GM18511 (cell line): ENCODE results near the gene PHF20.
"Not testable (repeated sequence)": the region's sequence is repeated elsewhere in the genome, so short reads cannot be mapped to it uniquely, and the experiment has no call there.

ENCODE experiments used
- ATAC-seq: cut with Tn5 transposase; IDR thresholded peaks from one replicate; pipeline ENCODE4 v1.9.1; 2021; ENCODE audit warnings: mild to moderate bottlenecking, moderate library complexity; ENCODE audit not compliant: unreplicated experiment

Gene PHF20

DNA sequence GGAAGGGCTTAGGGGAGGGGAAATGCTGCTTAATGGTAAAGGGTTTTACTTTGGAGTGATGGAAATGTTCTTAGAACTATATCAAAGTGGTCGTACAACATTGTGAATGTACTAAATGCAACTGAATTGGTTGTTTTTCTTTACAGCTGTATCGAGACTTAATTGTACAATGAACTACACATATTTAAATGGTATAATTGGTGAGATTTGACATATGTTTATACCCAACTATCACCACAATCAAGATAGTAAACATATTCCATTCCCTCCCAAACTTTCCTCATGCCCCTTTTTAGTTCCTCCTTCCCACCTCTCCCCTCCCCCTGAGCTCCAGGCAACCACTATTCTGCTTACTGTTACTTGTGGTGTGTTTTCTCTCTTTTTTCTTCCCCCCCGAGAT is 138.4 kb downstream of the PHF20 start:
- ATAC-seq: no peak

- ATAC-seq: no peak
These were observed 141.1 kb downstream of the PHF20 start for GRCh38 chr20:35912881-35913280.

- no peak for ATAC-seq
These were observed 145.3 kb downstream of the PHF20 start for GRCh38 chr20:35917077-35917476.

- no peak for ATAC-seq
These were observed 146.2 kb downstream of the PHF20 start for GRCh38 chr20:35918021-35918420.

DNA sequence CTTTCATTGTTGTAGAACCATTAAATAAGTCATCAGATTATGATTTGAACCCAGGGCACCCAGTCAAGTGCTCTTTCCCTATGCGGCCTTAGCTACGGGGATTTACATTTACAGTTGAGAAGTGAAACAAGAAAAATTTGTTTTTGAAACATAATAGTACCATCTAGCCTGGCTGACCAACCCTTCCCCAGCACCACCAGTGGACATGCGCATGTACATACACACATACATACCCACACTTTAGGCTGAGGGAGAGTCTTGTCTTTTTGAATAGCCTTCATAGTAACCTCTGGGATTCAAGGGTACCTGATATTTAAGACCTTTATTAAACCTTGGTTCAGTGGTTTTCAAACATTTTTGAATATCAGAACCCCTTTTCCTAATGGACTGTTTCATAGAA is 148.7 kb downstream of the PHF20 start:
- ATAC-seq: no peak

DNA sequence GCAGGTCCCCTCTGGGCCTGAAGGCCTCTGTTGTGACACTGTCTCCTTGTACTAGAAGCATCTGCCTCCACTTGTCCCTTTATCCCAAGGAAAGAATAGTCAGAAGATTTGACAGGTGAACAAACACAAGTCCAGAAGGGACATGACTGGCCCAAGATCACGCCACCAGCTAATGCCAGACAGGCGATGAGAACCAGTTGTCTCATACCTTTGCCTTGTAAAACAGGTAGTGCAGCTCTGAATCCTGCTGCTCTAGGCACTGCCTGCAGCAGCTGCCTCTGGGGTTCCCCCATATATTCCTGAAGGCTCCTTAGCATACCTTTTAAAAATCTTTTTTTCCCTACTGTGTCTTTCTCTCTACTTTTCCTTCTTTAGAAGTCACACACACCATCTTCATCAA is 157.5 kb downstream of the PHF20 start:
- ATAC-seq: no peak

GRCh38 chr20:35934050-35934449 is 162.2 kb downstream of the PHF20 start:
- no peak for ATAC-seq

GRCh38 chr20:35939264-35939663 is 167.4 kb downstream of the PHF20 start:
- ATAC-seq: no peak

DNA sequence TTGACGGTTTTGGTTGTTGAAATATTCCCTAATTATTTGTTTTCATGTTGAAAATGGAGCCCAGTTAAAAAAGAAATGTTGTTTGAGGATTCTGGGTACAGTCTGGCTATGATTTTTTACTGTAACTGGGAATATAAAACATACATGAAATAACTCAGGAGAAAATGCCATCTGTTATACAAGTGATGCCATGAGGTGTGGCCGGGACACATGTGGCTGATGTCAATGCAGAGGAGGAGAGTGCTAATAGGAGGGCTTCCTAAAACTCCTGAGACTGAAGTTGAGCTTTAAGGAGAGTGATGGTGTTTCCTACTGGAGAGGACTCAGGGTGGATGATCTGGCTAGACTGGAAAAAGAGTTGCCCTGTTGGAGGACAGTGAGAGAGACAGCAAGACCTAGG is 169.8 kb downstream of the PHF20 start:
- ATAC-seq: no peak

DNA sequence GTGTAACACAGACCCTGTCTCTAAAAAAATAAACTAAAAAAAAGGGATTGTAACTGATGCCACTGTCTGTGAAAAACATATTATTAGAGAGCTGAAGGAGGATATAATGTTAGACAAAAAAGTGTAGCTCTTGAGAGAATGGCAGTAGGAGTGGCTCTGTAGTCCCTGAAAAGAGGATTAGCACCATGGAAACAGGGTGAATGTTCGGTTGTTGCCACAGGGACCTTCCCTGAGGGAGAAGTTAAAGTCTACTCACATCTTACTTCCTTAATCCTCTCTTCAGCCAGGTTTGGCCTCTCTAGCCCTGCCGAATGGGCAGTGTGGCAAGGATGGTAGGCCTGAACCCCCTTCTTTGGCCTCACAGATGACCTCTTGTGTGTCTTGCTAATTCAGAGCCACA is 170.4 kb downstream of the PHF20 start:
- ATAC-seq: no peak

DNA sequence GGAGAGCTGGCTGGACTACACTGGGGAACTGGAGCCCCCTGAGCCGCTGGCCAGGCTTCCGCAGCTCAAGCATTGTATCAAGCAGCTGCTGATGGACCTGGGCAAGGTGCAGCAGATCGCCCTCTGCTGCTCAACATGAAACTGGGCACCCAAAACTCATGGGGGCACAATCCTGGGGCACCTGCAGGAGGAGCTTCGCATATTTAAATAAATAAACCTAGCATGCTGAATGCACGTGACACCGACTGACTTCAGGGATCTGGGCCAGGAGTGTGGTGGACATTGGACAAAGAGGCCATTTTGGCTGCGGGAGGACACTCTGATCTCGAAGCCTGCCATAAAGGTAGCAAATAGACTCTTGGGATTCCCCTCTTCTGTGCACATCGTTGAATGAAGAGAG is 175.7 kb downstream of the PHF20 start:
- ATAC-seq: no peak

DNA sequence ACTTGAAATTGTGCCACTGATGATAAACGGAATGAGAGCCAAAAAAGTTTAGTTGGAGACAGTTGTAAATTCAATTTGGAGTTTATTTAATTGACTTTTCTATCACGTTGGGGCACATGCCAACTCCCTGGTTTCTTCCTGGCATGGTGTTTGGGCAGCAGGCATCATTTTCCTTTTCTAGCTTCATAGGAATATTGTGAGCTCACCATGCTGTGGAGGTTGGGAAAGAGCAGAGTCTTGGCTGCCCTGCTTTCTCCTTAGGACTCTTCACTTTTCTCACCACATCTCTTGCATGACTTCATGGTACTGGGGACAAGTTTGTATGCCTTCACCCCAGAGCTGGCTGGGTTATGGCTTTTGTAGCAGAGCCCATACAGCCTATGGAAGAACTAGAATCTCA is 176.1 kb downstream of the PHF20 start:
- no peak for ATAC-seq

DNA sequence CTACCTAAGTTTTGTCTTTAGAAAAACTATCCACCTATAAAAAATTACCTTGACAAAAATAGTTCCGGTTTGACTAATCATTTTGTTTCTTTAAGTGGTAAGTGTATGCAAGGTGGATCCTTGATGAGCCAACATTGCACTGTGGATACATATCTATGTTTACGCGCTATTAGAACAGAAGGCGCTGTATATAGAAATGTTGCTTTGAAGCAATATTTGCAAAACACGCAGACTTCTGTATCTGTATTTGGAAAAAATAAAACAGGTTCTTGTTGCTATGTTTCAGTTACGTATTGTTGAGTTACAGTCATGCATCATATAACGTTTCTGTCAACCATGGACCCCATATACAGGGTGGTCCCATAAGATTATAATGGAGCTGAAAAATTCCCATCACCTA is 178.3 kb downstream of the PHF20 start:
- ATAC-seq: no peak

DNA sequence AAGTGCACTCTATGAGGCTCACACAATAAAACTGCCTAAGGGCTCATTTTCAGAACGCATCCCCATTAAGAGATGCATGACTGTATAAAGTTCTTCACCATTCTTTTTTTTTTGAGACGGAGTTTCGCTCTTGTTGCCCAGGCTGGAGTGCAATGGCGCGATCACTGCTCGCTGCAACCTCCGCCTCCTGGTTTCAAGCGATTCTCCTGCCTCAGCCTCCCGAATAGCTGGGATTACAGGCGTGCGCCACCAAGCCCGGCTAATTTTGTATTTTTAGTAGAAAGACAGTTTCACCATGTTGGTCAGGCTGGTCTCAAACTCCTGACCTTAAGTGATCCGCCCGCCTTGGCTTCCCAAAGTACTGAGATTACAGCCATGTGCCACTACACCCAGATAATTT is 180.3 kb downstream of the PHF20 start:
- not testable (repeated sequence) for ATAC-seq

- ATAC-seq: no peak
These were observed 180.9 kb downstream of the PHF20 start for GRCh38 chr20:35952480-35953386.

- ATAC-seq: peak; percentile 29
These were observed 181.8 kb downstream of the PHF20 start for GRCh38 chr20:35953387-35954199.

DNA sequence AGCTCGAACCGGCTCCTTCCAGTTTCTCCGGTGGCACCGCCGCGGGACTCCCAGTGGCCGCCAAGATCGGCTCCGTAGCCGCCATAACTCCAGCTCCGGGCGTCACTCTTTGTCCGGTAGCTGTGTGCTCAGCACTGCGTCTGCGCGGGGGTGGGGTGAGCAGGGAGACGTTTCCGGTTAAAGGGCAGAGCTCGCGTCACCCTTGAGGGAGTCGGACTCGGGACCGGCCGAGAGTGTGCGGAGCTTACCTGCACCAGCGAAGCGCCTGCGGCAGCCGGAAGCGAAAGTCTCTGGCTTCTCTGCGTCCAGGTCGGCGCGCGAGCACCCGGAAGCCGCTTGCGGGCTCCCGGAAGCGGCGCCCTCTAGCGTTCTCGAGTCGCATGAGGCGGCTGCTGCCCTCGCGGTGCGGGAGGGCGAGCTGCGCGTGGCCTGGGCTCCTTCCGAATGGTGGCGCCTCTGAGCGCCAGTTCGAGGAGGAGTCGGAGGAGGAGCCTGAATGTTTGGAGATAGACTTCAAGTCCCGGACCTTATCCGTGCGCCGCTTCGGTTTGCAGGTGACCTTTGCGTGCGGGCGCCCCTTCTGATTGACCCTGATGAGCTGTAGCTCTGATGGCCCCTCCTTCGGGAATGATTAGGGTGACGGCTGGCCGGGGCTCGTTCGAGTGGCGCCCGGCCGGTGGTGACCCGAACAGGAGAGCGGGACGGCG is 182.5 kb downstream of the PHF20 start, which contains the start of gene SCAND1:
TSS of gene SCAND1 (minus strand) at position 303 of the 707 bp plus-strand sequence. CDS start at position 85, 218 bp downstream.
- peak; percentile 89 for ATAC-seq

GRCh38 chr20:35954907-35955251 is 183.1 kb downstream of the PHF20 start:
- no peak for ATAC-seq

GRCh38 chr20:35956616-35957015 is 184.8 kb downstream of the PHF20 start:
- no peak for ATAC-seq

- ATAC-seq: not testable (repeated sequence)
These were observed 187.5 kb downstream of the PHF20 start for GRCh38 chr20:35959291-35959690.

GRCh38 chr20:35963878-35964277 is 192.1 kb downstream of the PHF20 start:
- ATAC-seq: no peak
